GM10248 (cell line): ENCODE results near the gene AGFG2.
"Not testable (repeated sequence)": the region's sequence is repeated elsewhere in the genome, so short reads cannot be mapped to it uniquely, and the experiment has no call there.

Experiments
- CTCF ChIA-PET: fragments of 300-600 bp; sonication (Branson Sonifier 250); formaldehyde crosslinking; extraction: SDS; loops from one replicate; lab custom pipeline; 2021; ENCODE audit warnings: antibody characterized with exemption; lab: Yijun Ruan, JAX
- POLR2A ChIA-PET: fragments of 350-650 bp; sonication (Branson Sonifier 250); formaldehyde crosslinking; extraction: SDS; loops from one replicate; lab custom pipeline; 2020; ENCODE audit warnings: antibody characterized with exemption; lab: Yijun Ruan, JAX
- DNase-seq: peaks from one replicate; pipeline ENCODE4 v3.0.0; 2012; ENCODE audit errors: extremely low spot score
- CTCF ChIP-seq: IDR thresholded peaks from 2 replicates; pipeline ENCODE4 v1.5.1; 2012; ENCODE audit warnings: mild to moderate bottlenecking, low read depth; ENCODE audit errors: extremely low read depth, missing control alignments, control extremely low read depth

AGFG2 gene

GRCh38 chr7:100539436-100540006 lies 518 bp downstream of the AGFG2 start:
- no peak for TF ChIP-seq CTCF
- no peak for DNase-seq
- POLR2A ChIA-PET, result interaction anchor here (0.6 to 0.7 kb wide), 2 partner anchors 60 to 203 kb away, joined by 3 to 4 read pairs; no protein-coding TSS in a partner anchor
- CTCF ChIA-PET, result interaction anchor here (1.0 to 3.4 kb wide), 3 partner anchors 10 to 70 kb away, joined by 3 to 14 read pairs (median 5); no protein-coding TSS in a partner anchor

- DNase-seq, result no peak
- TF ChIP-seq CTCF, result no peak
- ChIA-PET CTCF (interaction anchor here (0.9 to 3.4 kb wide), 2 partner anchors 9 to 35 kb away, joined by 3 to 14 read pairs; no protein-coding TSS in a partner anchor), POLR2A (no interaction called here)
Observed at GRCh38 chr7:100540073-100540723, 1.2 kb downstream of the AGFG2 start.

- POLR2A ChIA-PET, DNase-seq: not testable (repeated sequence)
- CTCF ChIA-PET, result interaction anchor here (0.9 to 16.2 kb wide), 4 partner anchors 14 to 72 kb away, joined by 3 to 288 read pairs (median 5); no protein-coding TSS in a partner anchor
Observed at GRCh38 chr7:100541309-100541708, 2.3 kb downstream of the AGFG2 start.

GRCh38 chr7:100543586-100543985 lies 4.6 kb downstream of the AGFG2 start:
- DNase-seq, result no peak
- POLR2A ChIA-PET, result no interaction called here
- TF ChIP-seq CTCF, result no peak
- CTCF ChIA-PET, result interaction anchor here (1.1 to 16.2 kb wide), 5 partner anchors 10 to 74 kb away, joined by 3 to 288 read pairs (median 5); partner anchors contain the start of gene FBXO24

GRCh38 chr7:100544386-100544785 lies 5.4 kb downstream of the AGFG2 start:
- CTCF ChIA-PET, result interaction anchor here (0.9 to 16.2 kb wide), 7 partner anchors 11 to 75 kb away, joined by 3 to 288 read pairs (median 3); no protein-coding TSS in a partner anchor
- POLR2A ChIA-PET, result interaction anchor here (0.6 kb wide), 1 partner anchor 302 kb away, joined by 3 read pairs; no protein-coding TSS in a partner anchor
- no peak for DNase-seq
- no peak for TF ChIP-seq CTCF

GRCh38 chr7:100544967-100545359 lies 6.0 kb downstream of the AGFG2 start:
- DNase-seq, result no peak
- POLR2A ChIA-PET, result interaction anchor here (1.0 to 1.1 kb wide), 2 partner anchors 10 to 66 kb away, joined by 3 to 6 read pairs; partner anchors contain the start of gene TSC22D4
- CTCF ChIA-PET, result interaction anchor here (0.6 to 16.2 kb wide), 9 partner anchors 11 to 161 kb away, joined by 3 to 288 read pairs (median 3); partner anchors contain the start of genes FBXO24 and POP7
- no peak for TF ChIP-seq CTCF
